DOHH2 (cell line): ENCODE measurements around the gene MYO1B.

Experiments used
- H3F3A ChIP-seq: fragments of 200-600 bp; sonication (generic), shearing (Covaris generic); 2 replicates; pipeline ENCODE4 v1.6.0; 2016; ENCODE audit warnings: antibody characterized with exemption, mild to moderate bottlenecking; ENCODE audit not compliant: control insufficient read depth, insufficient read depth
- H3K27ac ChIP-seq: fragments of 200-600 bp; sonication (generic); 2 replicates; pipeline ENCODE4 v1.5.1; 2014; ENCODE audit warnings: low read depth, mild to moderate bottlenecking, low read length, moderate library complexity
- H3K27me3 ChIP-seq: fragments of 200-600 bp; sonication (generic); 2 replicates; pipeline ENCODE4 v1.6.1; 2014; ENCODE audit warnings: mild to moderate bottlenecking, low read length, mixed read lengths; ENCODE audit not compliant: control insufficient read depth
- H3K36me3 ChIP-seq: fragments of 200-600 bp; sonication (generic); 2 replicates; pipeline ENCODE4 v1.6.1; 2014; ENCODE audit warnings: mild to moderate bottlenecking, low read length, moderate library complexity, mixed read lengths; ENCODE audit not compliant: control insufficient read depth
- H3K4me1 ChIP-seq: fragments of 200-600 bp; sonication (generic); 2 replicates; pipeline ENCODE4 v1.6.1; 2014; ENCODE audit warnings: mild to moderate bottlenecking, low read length, mixed read lengths; ENCODE audit not compliant: control insufficient read depth
- H3K4me2 ChIP-seq: fragments of 200-600 bp; sonication (generic); 2 replicates; pipeline ENCODE4 v1.6.0; 2014; ENCODE audit warnings: mild to moderate bottlenecking, low read length, moderate library complexity
- H3K4me3 ChIP-seq: fragments of 200-600 bp; sonication (generic); 2 replicates; pipeline ENCODE4 v1.5.1; 2014; ENCODE audit warnings: mild to moderate bottlenecking, low read length, mixed read lengths
- H3K79me2 ChIP-seq: fragments of 200-600 bp; sonication (generic); 2 replicates; pipeline ENCODE4 v1.6.1; 2014; ENCODE audit warnings: mild to moderate bottlenecking, low read length, mixed read lengths; ENCODE audit not compliant: control insufficient read depth
- H3K9me2 ChIP-seq: fragments of 200-600 bp; sonication (generic); replicated peaks from 2 replicates; pipeline ENCODE4 v1.6.1; 2014; ENCODE audit warnings: mild to moderate bottlenecking, low read length, mixed read lengths; ENCODE audit not compliant: control insufficient read depth
- H3K9me3 ChIP-seq: fragments of 200-600 bp; sonication (generic); 2 replicates; pipeline ENCODE4 v1.6.1; 2014; ENCODE audit warnings: antibody characterized with exemption, low read length, mixed read lengths; ENCODE audit not compliant: control insufficient read depth, insufficient read depth
- H4K20me1 ChIP-seq: fragments of 200-600 bp; sonication (generic); 2 replicates; pipeline ENCODE4 v1.6.0; 2014; ENCODE audit warnings: low read depth, mild to moderate bottlenecking, antibody characterized with exemption, low read length, moderate library complexity; ENCODE audit not compliant: control insufficient read depth, insufficient read depth
- EZH2phosphoT487 ChIP-seq: fragments of 200-600 bp; sonication (generic); IDR thresholded peaks from 2 replicates; pipeline ENCODE4 v1.6.1; 2017; ENCODE audit warnings: borderline replicate concordance, mild to moderate bottlenecking, antibody characterized with exemption, low read length, moderate library complexity, mixed read lengths
- TF ChIP-seq, protein P1 (sequence below): fragments of 200-600 bp; sonication (generic); IDR thresholded peaks from one replicate; pipeline ENCODE4 v1.5.1; 2014; ENCODE audit warnings: antibody characterized with exemption, mild to moderate bottlenecking, low read depth, low read length; ENCODE audit not compliant: poor library complexity, severe bottlenecking

The MYO1B gene

DNA sequence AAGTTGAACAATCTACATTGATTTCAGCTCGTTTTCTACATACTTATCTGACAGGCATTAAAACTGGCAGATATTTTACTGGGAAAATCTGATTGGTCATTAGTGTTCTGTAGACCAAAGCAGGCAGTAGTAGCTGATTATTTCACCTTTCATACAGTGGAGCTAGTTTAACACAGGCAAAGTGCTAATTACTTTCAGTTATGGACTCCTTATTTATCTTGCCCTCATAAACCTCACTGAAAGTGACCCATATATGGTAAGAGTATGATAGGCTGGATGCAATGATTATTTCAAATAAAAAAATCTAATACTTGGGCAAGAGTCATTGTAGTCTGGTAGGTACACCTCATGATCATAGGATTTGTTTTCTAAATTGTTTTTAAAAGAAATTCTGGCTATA lies 129.7 kb downstream of the MYO1B start:
- no peak overlapping the region for H3K4me3 ChIP-seq
- H3K79me2 ChIP-seq: no peaks in the 10 kb centered on the region

DNA sequence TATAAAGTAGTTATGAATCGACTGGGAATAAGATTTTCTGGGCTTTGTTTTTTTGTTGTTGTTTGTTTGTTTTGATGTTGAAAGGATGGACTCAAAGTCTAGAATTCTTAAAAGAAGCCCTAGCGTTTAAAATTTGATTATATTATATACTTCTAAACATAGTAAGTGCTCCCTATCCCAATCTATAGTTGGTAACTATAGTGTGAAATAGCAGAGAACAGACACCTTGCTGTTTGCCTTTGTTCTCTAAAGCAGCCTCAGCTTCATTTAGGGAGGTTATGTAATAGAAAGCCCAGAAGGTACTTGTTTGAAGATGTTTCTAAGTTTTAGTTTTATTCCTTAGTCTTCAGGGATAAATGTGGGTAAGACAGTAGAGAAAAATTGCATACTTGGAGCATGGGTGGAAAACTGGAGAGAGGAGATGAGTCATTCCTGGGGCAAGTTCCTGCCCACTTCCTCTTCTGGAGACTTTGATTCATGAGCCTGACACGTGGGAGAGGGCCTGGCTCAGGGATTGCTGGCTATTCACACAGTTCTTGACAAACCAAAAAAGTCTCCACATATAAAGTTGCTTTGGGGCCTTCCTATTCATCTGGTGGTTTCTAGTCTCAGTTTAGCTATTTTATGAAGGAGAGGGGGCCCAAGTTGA lies 131.9 kb downstream of the MYO1B start:
- no peak overlapping the region for H3K4me2 ChIP-seq
- H4K20me1 ChIP-seq: no peaks in the 10 kb centered on the region
- H3K36me3 ChIP-seq: no peaks in the 10 kb centered on the region
- H3K79me2 ChIP-seq: no peaks in the 10 kb centered on the region
- H3K4me1 ChIP-seq: no peaks in the 10 kb centered on the region
- H3K27me3 ChIP-seq: no peaks in the 10 kb centered on the region
- H3K4me3 ChIP-seq: no peak overlapping the region
- H3K9me2 ChIP-seq: no peaks in the 10 kb centered on the region
- no peaks in the 10 kb centered on the region for H3F3A ChIP-seq
- no peaks in the 10 kb centered on the region for H3K9me3 ChIP-seq
- TF ChIP-seq, protein P1, sequence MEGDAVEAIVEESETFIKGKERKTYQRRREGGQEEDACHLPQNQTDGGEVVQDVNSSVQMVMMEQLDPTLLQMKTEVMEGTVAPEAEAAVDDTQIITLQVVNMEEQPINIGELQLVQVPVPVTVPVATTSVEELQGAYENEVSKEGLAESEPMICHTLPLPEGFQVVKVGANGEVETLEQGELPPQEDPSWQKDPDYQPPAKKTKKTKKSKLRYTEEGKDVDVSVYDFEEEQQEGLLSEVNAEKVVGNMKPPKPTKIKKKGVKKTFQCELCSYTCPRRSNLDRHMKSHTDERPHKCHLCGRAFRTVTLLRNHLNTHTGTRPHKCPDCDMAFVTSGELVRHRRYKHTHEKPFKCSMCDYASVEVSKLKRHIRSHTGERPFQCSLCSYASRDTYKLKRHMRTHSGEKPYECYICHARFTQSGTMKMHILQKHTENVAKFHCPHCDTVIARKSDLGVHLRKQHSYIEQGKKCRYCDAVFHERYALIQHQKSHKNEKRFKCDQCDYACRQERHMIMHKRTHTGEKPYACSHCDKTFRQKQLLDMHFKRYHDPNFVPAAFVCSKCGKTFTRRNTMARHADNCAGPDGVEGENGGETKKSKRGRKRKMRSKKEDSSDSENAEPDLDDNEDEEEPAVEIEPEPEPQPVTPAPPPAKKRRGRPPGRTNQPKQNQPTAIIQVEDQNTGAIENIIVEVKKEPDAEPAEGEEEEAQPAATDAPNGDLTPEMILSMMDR: no peak
- no peak for TF ChIP-seq EZH2phosphoT487
- no peak overlapping the region for H3K27ac ChIP-seq

More for the DNA sequence above, 129.7 kb downstream of the MYO1B start:
- Histone ChIP-seq H3K27me3 (no peaks in the 10 kb centered on the region), H4K20me1 (no peaks in the 10 kb centered on the region), H3K36me3 (no peaks in the 10 kb centered on the region), H3F3A (no peaks in the 10 kb centered on the region), H3K9me2 (no peaks in the 10 kb centered on the region), H3K4me1 (no peaks in the 10 kb centered on the region), H3K4me2 (no peak overlapping the region), H3K9me3 (no peaks in the 10 kb centered on the region), H3K27ac (no peak overlapping the region)
- TF ChIP-seq EZH2phosphoT487: no peak
- TF ChIP-seq, protein P1: no peak

DNA sequence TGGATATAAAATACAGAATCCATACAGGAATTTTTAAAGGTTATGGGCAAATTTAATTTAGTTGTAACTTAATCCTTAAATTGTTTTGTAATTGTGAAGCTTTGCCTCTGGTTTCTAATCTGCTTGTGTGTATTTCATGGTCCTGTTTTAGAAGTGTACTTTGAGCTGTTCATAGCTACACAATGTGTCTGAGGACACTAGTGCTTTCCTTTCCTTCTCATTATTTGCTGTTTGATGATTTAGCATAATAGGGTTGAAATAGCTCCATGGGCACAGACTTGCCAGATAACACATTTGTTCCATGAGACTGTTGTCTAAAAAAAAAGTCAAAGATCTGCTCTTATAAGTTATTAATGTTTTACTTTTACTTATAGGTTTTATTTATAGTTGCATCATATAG lies 134.2 kb downstream of the MYO1B start:
- Histone ChIP-seq H3K4me3 (no peak overlapping the region), H3F3A (no peaks in the 10 kb centered on the region), H3K4me1 (no peaks in the 10 kb centered on the region), H3K4me2 (no peak overlapping the region), H3K36me3 (no peaks in the 10 kb centered on the region), H3K27me3 (no peaks in the 10 kb centered on the region), H3K27ac (no peak overlapping the region), H3K9me3 (no peaks in the 10 kb centered on the region), H3K79me2 (no peaks in the 10 kb centered on the region), H4K20me1 (no peaks in the 10 kb centered on the region), H3K9me2 (no peaks in the 10 kb centered on the region)
- no peak for TF ChIP-seq EZH2phosphoT487
- TF ChIP-seq, protein P1: no peak
